ENCODE results near the gene CHD3.

The CHD3 gene

DNA sequence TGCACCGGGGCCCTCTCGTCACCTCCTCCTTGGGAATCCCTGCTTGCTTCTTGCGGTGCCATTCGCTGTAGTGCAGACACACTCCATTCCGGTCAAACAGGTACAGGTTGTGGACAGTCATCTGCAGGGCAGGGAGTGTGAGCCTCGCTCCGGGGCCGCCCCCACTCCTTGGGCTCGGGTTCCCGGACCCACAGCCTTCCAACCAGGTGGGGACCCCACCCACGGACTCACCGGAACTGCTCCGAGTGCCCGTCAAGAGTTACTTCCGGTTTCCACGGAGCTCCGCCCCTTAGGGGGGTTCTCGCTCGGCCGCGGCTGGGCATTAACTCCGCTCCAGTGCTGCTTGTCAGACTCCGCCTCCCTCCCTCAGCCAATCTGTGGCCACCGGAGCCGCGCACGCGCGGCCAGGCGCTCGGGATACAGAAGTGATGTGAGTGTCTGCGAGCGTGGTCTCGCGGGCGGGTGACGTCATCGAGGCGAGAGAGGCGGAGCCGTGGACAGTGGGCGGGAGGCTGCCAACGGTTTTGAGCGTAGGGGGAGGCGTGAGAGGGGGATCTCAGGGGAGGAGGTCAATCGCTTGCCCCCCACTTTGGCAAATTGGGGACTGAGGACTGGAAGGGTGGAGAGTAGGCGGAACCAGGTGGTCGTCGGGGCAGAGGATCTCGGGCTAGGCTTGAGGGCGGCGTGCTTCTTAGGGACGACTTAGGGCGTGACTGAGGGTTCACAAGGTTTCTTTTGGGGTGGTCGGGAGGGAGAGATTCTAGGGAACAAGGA is 43.3 kb downstream of the CHD3 start, which contains the start of the genes CNTROB and TRAPPC1 (continued):
- TF ChIP-seq, protein P1, sequence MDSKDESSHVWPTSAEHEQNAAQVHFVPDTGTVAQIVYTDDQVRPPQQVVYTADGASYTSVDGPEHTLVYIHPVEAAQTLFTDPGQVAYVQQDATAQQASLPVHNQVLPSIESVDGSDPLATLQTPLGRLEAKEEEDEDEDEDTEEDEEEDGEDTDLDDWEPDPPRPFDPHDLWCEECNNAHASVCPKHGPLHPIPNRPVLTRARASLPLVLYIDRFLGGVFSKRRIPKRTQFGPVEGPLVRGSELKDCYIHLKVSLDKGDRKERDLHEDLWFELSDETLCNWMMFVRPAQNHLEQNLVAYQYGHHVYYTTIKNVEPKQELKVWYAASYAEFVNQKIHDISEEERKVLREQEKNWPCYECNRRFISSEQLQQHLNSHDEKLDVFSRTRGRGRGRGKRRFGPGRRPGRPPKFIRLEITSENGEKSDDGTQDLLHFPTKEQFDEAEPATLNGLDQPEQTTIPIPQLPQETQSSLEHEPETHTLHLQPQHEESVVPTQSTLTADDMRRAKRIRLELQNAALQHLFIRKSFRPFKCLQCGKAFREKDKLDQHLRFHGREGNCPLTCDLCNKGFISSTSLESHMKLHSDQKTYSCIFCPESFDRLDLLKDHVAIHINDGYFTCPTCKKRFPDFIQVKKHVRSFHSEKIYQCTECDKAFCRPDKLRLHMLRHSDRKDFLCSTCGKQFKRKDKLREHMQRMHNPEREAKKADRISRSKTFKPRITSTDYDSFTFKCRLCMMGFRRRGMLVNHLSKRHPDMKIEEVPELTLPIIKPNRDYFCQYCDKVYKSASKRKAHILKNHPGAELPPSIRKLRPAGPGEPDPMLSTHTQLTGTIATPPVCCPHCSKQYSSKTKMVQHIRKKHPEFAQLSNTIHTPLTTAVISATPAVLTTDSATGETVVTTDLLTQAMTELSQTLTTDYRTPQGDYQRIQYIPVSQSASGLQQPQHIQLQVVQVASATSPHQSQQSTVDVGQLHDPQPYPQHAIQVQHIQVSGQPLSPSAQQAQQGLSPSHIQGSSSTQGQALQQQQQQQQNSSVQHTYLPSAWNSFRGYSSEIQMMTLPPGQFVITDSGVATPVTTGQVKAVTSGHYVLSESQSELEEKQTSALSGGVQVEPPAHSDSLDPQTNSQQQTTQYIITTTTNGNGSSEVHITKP (tag by site-specific recombination; IDR thresholded peaks at IDR 0.05): peak; percentile 96
- TF ChIP-seq ZNF585B (tag by site-specific recombination; IDR thresholded peaks at IDR 0.05) (0 out of 2 replicates have a peak, but pooled peaks have one; percentile 13), ZSCAN16 (tag by site-specific recombination; IDR thresholded peaks at IDR 0.05) (peak; percentile 56; the same call in 1 of the 2 replicates), ZNF830 (tag by site-specific recombination; IDR thresholded peaks at IDR 0.05; ENCODE audit: low read depth) (no peak), ZNF2 (tag by site-specific recombination; IDR thresholded peaks at IDR 0.05) (peak; percentile 33), SP3 (tag by site-specific recombination; IDR thresholded peaks at IDR 0.05) (peak; percentile 97)
- TF ChIP-seq, protein P2, sequence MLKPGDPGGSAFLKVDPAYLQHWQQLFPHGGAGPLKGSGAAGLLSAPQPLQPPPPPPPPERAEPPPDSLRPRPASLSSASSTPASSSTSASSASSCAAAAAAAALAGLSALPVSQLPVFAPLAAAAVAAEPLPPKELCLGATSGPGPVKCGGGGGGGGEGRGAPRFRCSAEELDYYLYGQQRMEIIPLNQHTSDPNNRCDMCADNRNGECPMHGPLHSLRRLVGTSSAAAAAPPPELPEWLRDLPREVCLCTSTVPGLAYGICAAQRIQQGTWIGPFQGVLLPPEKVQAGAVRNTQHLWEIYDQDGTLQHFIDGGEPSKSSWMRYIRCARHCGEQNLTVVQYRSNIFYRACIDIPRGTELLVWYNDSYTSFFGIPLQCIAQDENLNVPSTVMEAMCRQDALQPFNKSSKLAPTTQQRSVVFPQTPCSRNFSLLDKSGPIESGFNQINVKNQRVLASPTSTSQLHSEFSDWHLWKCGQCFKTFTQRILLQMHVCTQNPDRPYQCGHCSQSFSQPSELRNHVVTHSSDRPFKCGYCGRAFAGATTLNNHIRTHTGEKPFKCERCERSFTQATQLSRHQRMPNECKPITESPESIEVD (tag by site-specific recombination; IDR thresholded peaks at IDR 0.05): no peak; the same call in 1 of the 2 replicates
- TF ChIP-seq, protein P3, sequence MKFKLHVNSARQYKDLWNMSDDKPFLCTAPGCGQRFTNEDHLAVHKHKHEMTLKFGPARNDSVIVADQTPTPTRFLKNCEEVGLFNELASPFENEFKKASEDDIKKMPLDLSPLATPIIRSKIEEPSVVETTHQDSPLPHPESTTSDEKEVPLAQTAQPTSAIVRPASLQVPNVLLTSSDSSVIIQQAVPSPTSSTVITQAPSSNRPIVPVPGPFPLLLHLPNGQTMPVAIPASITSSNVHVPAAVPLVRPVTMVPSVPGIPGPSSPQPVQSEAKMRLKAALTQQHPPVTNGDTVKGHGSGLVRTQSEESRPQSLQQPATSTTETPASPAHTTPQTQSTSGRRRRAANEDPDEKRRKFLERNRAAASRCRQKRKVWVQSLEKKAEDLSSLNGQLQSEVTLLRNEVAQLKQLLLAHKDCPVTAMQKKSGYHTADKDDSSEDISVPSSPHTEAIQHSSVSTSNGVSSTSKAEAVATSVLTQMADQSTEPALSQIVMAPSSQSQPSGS (tag by site-specific recombination; IDR thresholded peaks at IDR 0.05; ENCODE audit: low read depth): peak; percentile 100

DNA sequence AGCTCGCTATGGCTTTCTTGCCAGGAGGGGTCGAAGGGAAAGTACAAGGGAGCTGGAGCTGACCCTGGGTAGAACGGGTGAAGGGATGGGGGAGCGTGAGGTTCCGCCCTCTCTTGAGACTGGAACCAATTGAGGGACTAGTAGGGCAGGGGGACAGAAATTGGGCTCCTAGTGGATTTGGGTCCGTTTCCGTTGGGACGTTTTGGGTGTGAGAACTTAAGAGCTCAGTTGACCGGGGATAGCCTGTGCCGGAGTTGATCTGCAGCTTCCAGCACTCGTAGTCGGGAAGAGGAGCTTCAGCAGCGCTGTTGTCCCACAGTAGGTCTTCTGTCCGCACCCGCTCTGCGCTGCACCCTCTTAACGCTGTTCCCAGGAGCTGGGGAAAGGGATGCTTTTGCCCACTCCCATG is 43.9 kb downstream of the CHD3 start:
- Histone ChIP-seq H3K9me3 (ENCODE audit: control insufficient read depth, insufficient read depth, low read depth, low read length) (no peaks in the 10 kb centered on the region), H3K4me1 (ENCODE audit: control insufficient read depth, insufficient read depth, low read length) (peaks cover 5% of the 10 kb centered on the region; the same call in 1 of the 2 replicates), H3K36me3 (ENCODE audit: control insufficient read depth in 2 of 2, insufficient read depth in 1 of 2, low read length in 2 of 2) (peaks cover 33 to 62% of the 10 kb centered on the region in 2 experiments), H3K27ac (ENCODE audit: extremely low read depth, low read depth, low read length) (peak overlapping the region; percentile 57; the same call in 1 of the 2 replicates), H3K4me3 (ENCODE audit: low read depth, low read length) (peak overlapping the region; percentile 93)
- ChIA-PET CTCF (interaction anchor here (0.7 to 2.4 kb wide), 21 partner anchors 11 to 1479 kb away, joined by 3 to 36 read pairs (median 5); partner anchors contain the start of genes NAA38 and RNF227), POLR2A (interaction anchor here (0.6 to 5.3 kb wide), 30 partner anchors 10 to 529 kb away, joined by 3 to 66 read pairs (median 4); partner anchors contain the start of genes CHD3, FXR2, KDM6B and NAA38)
- TF ChIP-seq ZNF169 (tag by site-specific recombination; IDR thresholded peaks at IDR 0.05) (0 out of 2 replicates have a peak, but pooled peaks have one; percentile 0), ZNF585B (tag by site-specific recombination; IDR thresholded peaks at IDR 0.05) (no peak), WT1 (tag by site-specific recombination; IDR thresholded peaks at IDR 0.05) (peak; percentile 11; the same call in 1 of the 2 replicates), ZNF114 (tag by site-specific recombination; IDR thresholded peaks at IDR 0.05) (no peak), ZNF155 (tag by site-specific recombination; IDR thresholded peaks at IDR 0.05) (no peak), ZNF501 (tag by site-specific recombination; IDR thresholded peaks at IDR 0.05) (no peak), ZNF558 (tag by site-specific recombination; IDR thresholded peaks at IDR 0.05) (no peak), PRDM1 (tag by site-specific recombination; IDR thresholded peaks at IDR 0.05) (no peak), ZNF433 (tag by site-specific recombination; IDR thresholded peaks at IDR 0.05; ENCODE audit: low read depth) (no peak), ZFP37 (tag by site-specific recombination; IDR thresholded peaks at IDR 0.05) (0 out of 2 replicates have a peak, but pooled peaks have one; percentile 17), YY2 (tag by site-specific recombination; IDR thresholded peaks at IDR 0.05) (0 out of 2 replicates have a peak, but pooled peaks have one; percentile 0)
- TF ChIP-seq, protein P4, sequence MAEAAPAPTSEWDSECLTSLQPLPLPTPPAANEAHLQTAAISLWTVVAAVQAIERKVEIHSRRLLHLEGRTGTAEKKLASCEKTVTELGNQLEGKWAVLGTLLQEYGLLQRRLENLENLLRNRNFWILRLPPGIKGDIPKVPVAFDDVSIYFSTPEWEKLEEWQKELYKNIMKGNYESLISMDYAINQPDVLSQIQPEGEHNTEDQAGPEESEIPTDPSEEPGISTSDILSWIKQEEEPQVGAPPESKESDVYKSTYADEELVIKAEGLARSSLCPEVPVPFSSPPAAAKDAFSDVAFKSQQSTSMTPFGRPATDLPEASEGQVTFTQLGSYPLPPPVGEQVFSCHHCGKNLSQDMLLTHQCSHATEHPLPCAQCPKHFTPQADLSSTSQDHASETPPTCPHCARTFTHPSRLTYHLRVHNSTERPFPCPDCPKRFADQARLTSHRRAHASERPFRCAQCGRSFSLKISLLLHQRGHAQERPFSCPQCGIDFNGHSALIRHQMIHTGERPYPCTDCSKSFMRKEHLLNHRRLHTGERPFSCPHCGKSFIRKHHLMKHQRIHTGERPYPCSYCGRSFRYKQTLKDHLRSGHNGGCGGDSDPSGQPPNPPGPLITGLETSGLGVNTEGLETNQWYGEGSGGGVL (tag by site-specific recombination; IDR thresholded peaks at IDR 0.05): no peak
- TF ChIP-seq, protein P5, sequence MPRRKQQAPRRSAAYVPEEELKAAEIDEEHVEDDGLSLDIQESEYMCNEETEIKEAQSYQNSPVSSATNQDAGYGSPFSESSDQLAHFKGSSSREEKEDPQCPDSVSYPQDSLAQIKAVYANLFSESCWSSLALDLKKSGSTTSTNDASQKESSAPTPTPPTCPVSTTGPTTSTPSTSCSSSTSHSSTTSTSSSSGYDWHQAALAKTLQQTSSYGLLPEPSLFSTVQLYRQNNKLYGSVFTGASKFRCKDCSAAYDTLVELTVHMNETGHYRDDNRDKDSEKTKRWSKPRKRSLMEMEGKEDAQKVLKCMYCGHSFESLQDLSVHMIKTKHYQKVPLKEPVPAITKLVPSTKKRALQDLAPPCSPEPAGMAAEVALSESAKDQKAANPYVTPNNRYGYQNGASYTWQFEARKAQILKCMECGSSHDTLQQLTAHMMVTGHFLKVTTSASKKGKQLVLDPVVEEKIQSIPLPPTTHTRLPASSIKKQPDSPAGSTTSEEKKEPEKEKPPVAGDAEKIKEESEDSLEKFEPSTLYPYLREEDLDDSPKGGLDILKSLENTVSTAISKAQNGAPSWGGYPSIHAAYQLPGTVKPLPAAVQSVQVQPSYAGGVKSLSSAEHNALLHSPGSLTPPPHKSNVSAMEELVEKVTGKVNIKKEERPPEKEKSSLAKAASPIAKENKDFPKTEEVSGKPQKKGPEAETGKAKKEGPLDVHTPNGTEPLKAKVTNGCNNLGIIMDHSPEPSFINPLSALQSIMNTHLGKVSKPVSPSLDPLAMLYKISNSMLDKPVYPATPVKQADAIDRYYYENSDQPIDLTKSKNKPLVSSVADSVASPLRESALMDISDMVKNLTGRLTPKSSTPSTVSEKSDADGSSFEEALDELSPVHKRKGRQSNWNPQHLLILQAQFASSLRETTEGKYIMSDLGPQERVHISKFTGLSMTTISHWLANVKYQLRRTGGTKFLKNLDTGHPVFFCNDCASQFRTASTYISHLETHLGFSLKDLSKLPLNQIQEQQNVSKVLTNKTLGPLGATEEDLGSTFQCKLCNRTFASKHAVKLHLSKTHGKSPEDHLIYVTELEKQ (tag by site-specific recombination; IDR thresholded peaks at IDR 0.05; ENCODE audit: borderline replicate concordance): no peak
- TF ChIP-seq, protein P2 (tag by site-specific recombination; IDR thresholded peaks at IDR 0.05): no peak
